GM12873 (cell line): Measurements from ENCODE around the gene TREX2.

ENCODE experiments used
- TF ChIP-seq, protein P1 (sequence below): IDR thresholded peaks from 2 replicates; pipeline ENCODE4 v1.5.1; 2012; ENCODE audit warnings: low read depth, mild to moderate bottlenecking, moderate library complexity, low read length, control low read depth; ENCODE audit not compliant: insufficient read depth; ENCODE audit errors: missing control alignments

Gene TREX2

DNA sequence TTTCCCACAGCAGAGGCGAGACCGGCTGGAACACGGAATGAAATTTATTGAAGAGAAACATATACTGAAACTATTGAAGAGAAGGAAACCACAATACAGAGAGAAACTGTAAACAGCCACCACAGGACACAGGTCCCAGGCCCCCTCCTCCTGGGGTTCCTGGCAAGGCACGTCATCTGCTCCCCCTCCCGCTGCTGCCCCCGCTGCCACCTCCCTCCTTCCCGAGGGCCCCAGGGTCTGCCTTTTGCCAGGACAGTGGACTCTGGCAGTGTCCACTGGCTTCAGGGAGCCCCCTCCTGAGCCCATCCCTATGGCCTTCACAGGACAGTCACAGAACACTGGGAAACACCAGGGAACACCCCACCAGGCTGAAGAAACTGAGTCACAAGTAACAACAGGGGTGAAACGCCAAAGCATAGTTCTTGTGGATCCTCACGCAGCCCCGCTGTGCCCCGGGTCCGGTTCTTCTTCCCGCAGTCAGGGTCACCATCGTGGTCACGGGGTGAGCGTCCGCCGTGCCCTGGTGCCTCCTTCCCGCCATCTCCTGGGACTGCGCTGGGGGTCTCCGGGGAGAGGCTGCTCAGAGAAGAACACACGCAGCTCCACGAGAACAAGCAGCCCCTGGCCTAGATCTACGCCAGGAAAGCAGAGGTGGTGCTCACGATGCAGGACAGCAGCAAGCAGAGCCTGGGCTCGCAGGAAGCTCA lies 50.1 kb downstream of the TREX2 start:
- TF ChIP-seq, protein P1, sequence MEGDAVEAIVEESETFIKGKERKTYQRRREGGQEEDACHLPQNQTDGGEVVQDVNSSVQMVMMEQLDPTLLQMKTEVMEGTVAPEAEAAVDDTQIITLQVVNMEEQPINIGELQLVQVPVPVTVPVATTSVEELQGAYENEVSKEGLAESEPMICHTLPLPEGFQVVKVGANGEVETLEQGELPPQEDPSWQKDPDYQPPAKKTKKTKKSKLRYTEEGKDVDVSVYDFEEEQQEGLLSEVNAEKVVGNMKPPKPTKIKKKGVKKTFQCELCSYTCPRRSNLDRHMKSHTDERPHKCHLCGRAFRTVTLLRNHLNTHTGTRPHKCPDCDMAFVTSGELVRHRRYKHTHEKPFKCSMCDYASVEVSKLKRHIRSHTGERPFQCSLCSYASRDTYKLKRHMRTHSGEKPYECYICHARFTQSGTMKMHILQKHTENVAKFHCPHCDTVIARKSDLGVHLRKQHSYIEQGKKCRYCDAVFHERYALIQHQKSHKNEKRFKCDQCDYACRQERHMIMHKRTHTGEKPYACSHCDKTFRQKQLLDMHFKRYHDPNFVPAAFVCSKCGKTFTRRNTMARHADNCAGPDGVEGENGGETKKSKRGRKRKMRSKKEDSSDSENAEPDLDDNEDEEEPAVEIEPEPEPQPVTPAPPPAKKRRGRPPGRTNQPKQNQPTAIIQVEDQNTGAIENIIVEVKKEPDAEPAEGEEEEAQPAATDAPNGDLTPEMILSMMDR, result no peak

DNA sequence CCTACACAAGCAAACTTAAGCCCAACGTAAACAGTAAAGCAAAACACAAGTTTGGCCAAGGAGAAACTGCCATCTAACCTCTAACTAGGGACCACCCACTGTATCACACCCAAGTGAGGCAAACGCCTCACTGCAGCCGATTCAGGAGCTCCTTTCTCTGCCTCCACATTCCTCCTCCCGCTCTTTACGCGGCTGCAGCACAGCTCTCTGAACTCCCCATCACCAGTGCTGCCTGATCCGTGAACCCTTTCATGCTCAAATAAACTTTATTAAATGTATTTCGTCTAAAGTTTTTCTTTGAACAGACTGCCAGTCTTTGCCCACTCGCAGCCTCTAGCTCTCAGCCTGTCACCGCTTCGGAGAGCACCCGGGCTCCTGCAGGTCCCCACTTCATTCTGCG lies 51.2 kb downstream of the TREX2 start:
- TF ChIP-seq, protein P1, result no peak
